H1 (cell line): ENCODE results near the gene EDC3. TPM values are rescaled to one million over a fixed set of nuclear protein-coding genes. Genes with fewer than 3 reads are reported as not detected.

Source experiments
- CTCF ChIA-PET: fragments of 300-600 bp; sonication (Branson Sonifier 250); formaldehyde crosslinking; loops from one replicate; lab custom pipeline; 2021; ENCODE audit not compliant: partially characterized antibody; lab: Charles Lee
- POLR2A ChIA-PET: fragments of 300-600 bp; sonication (Branson Sonifier 250); formaldehyde crosslinking; loops from one replicate; lab custom pipeline; 2021; ENCODE audit warnings: inconsistent platforms; ENCODE audit not compliant: partially characterized antibody; lab: Charles Lee
- DNase-seq, 2 experiments: peaks; one replicate each; pipeline versions ENCODE4 v3.0.0 to v3.0.0-alpha.2; 2010 to 2022; ENCODE audit warnings: low spot score in 2 of 2, low read depth in 1 of 2, mixed read lengths in 1 of 2
- FAIRE-seq: peaks from 2 replicates; lab custom pipeline; 2011; peaks lifted over from hg19 to GRCh38; lab: Jason Lieb, UNC
- H2AFZ ChIP-seq: 2 replicates; pipeline ENCODE4 v1.8.1; 2012; ENCODE audit warnings: low read length, inconsistent platforms
- H2AK5ac ChIP-seq: 2 replicates; pipeline ENCODE4 v1.6.1; 2013; ENCODE audit warnings: low read depth, low read length
- H2BK120ac ChIP-seq: replicated peaks from 2 replicates; pipeline ENCODE3; 2013; ENCODE audit warnings: low read depth, low read length, inconsistent platforms
- H2BK12ac ChIP-seq: 2 replicates; pipeline ENCODE4 v1.6.1; 2013; ENCODE audit warnings: low read depth, low read length
- H2BK15ac ChIP-seq: 2 replicates; pipeline ENCODE4 v1.6.1; 2013; ENCODE audit warnings: low read length
- H2BK20ac ChIP-seq: 2 replicates; pipeline ENCODE4 v1.6.1; 2013; ENCODE audit warnings: low read length
- H2BK5ac ChIP-seq: 2 replicates; pipeline ENCODE4 v1.6.1; 2013; ENCODE audit warnings: low read depth, low read length
- H3K14ac ChIP-seq: 2 replicates; pipeline ENCODE4 v1.6.1; 2013; ENCODE audit warnings: inconsistent platforms; ENCODE audit not compliant: insufficient read length
- H3K18ac ChIP-seq: 2 replicates; pipeline ENCODE4 v1.6.1; 2013; ENCODE audit warnings: low read length; ENCODE audit errors: extremely low read depth
- H3K23ac ChIP-seq: 2 replicates; pipeline ENCODE4 v1.6.1; 2013; ENCODE audit warnings: inconsistent platforms; ENCODE audit not compliant: insufficient read length
- H3K23me2 ChIP-seq: 2 replicates; pipeline ENCODE4 v1.6.1; 2013; ENCODE audit warnings: low read depth, low read length
- H3K27ac ChIP-seq: 2 replicates; pipeline ENCODE4 v1.6.1; 2011; ENCODE audit warnings: low read depth, low read length, inconsistent platforms
- H3K27me3 ChIP-seq, 4 experiments: replicated peaks in 1 of 4; 1 replicate in 1 of 4; 2 replicates in 3 of 4; pipeline versions ENCODE4 v1.6.1 to v1.8.1; 2011 to 2013; ENCODE audit warnings: low read length in 3 of 4, mild to moderate bottlenecking in 3 of 4, inconsistent platforms in 2 of 4, mixed read lengths in 2 of 4, moderate library complexity in 1 of 4; ENCODE audit not compliant: control insufficient read depth in 3 of 4, insufficient read depth in 3 of 4; ENCODE audit errors: extremely low read depth in 1 of 4
- H3K36me3 ChIP-seq, 4 experiments: 2 replicates each; pipeline versions ENCODE4 v1.6.1 to v1.8.1; 2011 to 2013; ENCODE audit warnings: mild to moderate bottlenecking in 4 of 4, low read length in 3 of 4, moderate library complexity in 2 of 4, control low read depth in 1 of 4, inconsistent platforms in 1 of 4; ENCODE audit not compliant: insufficient read depth in 4 of 4, control insufficient read depth in 2 of 4
- H3K4ac ChIP-seq: replicated peaks from 2 replicates; pipeline ENCODE3; 2013; ENCODE audit warnings: low read length, low read depth, mixed read lengths, inconsistent platforms; ENCODE audit not compliant: insufficient read length
- H3K4me1 ChIP-seq, 4 experiments: replicated peaks in 1 of 4; 1 replicate in 1 of 4; 2 replicates in 3 of 4; pipeline versions ENCODE4 v1.6.1 to v1.8.1; 2011 to 2013; ENCODE audit warnings: low read length in 3 of 4, inconsistent platforms in 2 of 4, mixed read lengths in 1 of 4; ENCODE audit not compliant: insufficient read depth in 4 of 4, control insufficient read depth in 3 of 4
- H3K4me2 ChIP-seq, 2 experiments: 2 replicates each; pipeline versions ENCODE4 v1.6.1 to v1.8.1; 2011 to 2013; ENCODE audit warnings: low read depth in 2 of 2, low read length in 2 of 2, control low read depth in 1 of 2, inconsistent platforms in 1 of 2, mild to moderate bottlenecking in 1 of 2; ENCODE audit not compliant: insufficient read depth in 1 of 2
- H3K4me3 ChIP-seq, 4 experiments: fragments of 200-600, 300-600 bp in 1 of 4; sonication (generic), shearing (Covaris generic), sonication (Bioruptor Twin) in 1 of 4; 2 replicates each; pipeline versions ENCODE4 v1.5.1 to v1.8.1; 2011 to 2016; ENCODE audit warnings: low read length in 4 of 4, low read depth in 3 of 4, control low read depth in 2 of 4, inconsistent platforms in 2 of 4, mild to moderate bottlenecking in 2 of 4, mixed read lengths in 1 of 4, moderate library complexity in 1 of 4; ENCODE audit not compliant: insufficient read depth in 2 of 4; ENCODE audit errors: extremely low read depth in 1 of 4
- H3K56ac ChIP-seq: replicated peaks from 2 replicates; pipeline ENCODE3; 2013; ENCODE audit warnings: low read depth, mild to moderate bottlenecking, mixed read lengths, low read length, inconsistent platforms; ENCODE audit not compliant: insufficient read length
- H3K79me1 ChIP-seq: 2 replicates; pipeline ENCODE4 v1.6.1; 2013; ENCODE audit warnings: low read depth, low read length, control low read depth
- H3K79me2 ChIP-seq, 2 experiments: 2 replicates each; pipeline versions ENCODE4 v1.6.1 to v1.8.1; 2012 to 2013; ENCODE audit warnings: low read length in 2 of 2, mild to moderate bottlenecking in 2 of 2, inconsistent platforms in 1 of 2; ENCODE audit not compliant: insufficient read depth in 2 of 2, control insufficient read depth in 1 of 2
- H3K9ac ChIP-seq, 4 experiments: replicated peaks in 1 of 4; 1 replicate in 1 of 4; 2 replicates in 3 of 4; pipeline versions ENCODE4 v1.6.1 to v1.8.1; 2011 to 2013; ENCODE audit warnings: low read depth in 3 of 4, low read length in 3 of 4, control low read depth in 2 of 4, mild to moderate bottlenecking in 2 of 4, moderate library complexity in 2 of 4, inconsistent platforms in 1 of 4; ENCODE audit errors: extremely low read depth in 1 of 4
- H3K9me3 ChIP-seq, 2 experiments: 2 replicates each; pipeline versions ENCODE4 v1.6.1 to v1.8.1; 2012 to 2013; ENCODE audit warnings: mild to moderate bottlenecking in 2 of 2, moderate library complexity in 2 of 2, control low read depth in 1 of 2, inconsistent platforms in 1 of 2, low read depth in 1 of 2, low read length in 1 of 2, mixed read lengths in 1 of 2; ENCODE audit not compliant: insufficient read depth in 2 of 2
- H4K20me1 ChIP-seq, 2 experiments: replicated peaks in 1 of 2; 2 replicates each; pipeline versions ENCODE3 to v1.8.1; 2011 to 2013; ENCODE audit warnings: inconsistent platforms in 2 of 2, low read length in 2 of 2, mild to moderate bottlenecking in 1 of 2; ENCODE audit not compliant: insufficient read depth in 2 of 2, control insufficient read depth in 1 of 2
- H4K5ac ChIP-seq: 2 replicates; pipeline ENCODE4 v1.6.1; 2013; ENCODE audit warnings: low read length, low read depth, mixed read lengths, inconsistent platforms; ENCODE audit not compliant: insufficient read length
- H4K8ac ChIP-seq: 2 replicates; pipeline ENCODE4 v1.8.0; 2013; ENCODE audit warnings: mild to moderate bottlenecking, moderate library complexity, low read length, inconsistent platforms; ENCODE audit not compliant: insufficient read depth; ENCODE audit errors: extremely low read depth
- H4K91ac ChIP-seq: replicated peaks from 2 replicates; pipeline ENCODE3; 2013; ENCODE audit warnings: low read length, mixed read lengths, inconsistent platforms; ENCODE audit not compliant: insufficient read length
- BCL11A ChIP-seq, 2 experiments: IDR thresholded peaks; one replicate each; pipeline ENCODE4 v1.6.1; 2011; ENCODE audit warnings: low read depth in 2 of 2, low read length in 2 of 2, mild to moderate bottlenecking in 2 of 2
- SRF ChIP-seq: IDR thresholded peaks from 2 replicates; pipeline ENCODE4 v1.6.1; 2011; ENCODE audit warnings: mild to moderate bottlenecking, low read depth, low read length, moderate library complexity
- TBP ChIP-seq: IDR thresholded peaks from 2 replicates; pipeline ENCODE4 v1.6.1; 2011; ENCODE audit warnings: low read depth, low read length, improper control_type of control experiment
- WGBS, 2 experiments: shearing (Covaris generic) in 1 of 2; methylation state at CpG; one replicate each; pipeline versions ENCODE4 v1.1.6 to v1.1.7; 2013 to 2015; ENCODE audit warnings: low lambda C conversion rate in 2 of 2, mixed read lengths in 2 of 2, inconsistent platforms in 1 of 2, low coverage in 1 of 2, missing lambda C conversion rate in 1 of 2; ENCODE audit not compliant: insufficient replicate concordance in 2 of 2, insufficient coverage in 1 of 2, insufficient read length in 1 of 2; ENCODE audit errors: extremely low coverage in 1 of 2, missing lambda C conversion rate in 1 of 2; 5-methylcytosine and 5-hydroxymethylcytosine counted together
- polyA plus RNA-seq, 7 experiments: library from polyadenylated mRNA; depleted of rRNA in 3 of 7; stranded (reverse) in 5 of 7; unstranded in 2 of 7; fragments of >200 nt in 5 of 7; fragments of 200-250 nt in 2 of 7; gene quantifications; 1 replicate in 5 of 7; 2 replicates in 1 of 7; 4 replicates in 1 of 7; pipeline versions ENCODE4 v1.2.1 to v1.2.3, GENCODE V29; 2011 to 2013; ENCODE audit warnings: missing spikeins in 2 of 7, mixed read lengths in 2 of 7
- total RNA-seq: library from RNA; stranded (reverse); fragmentation: NEBNext Ultra II Directional; extraction: Animal tissue kit (Norgen Biotek cat#: 25700); gene quantifications from 2 replicates; pipeline ENCODE4 v1.2.1, GENCODE V29; 2021

Gene EDC3
- total and polyA plus RNA-seq, 2 of the 8 experiments (the other 6 are each of a cell fraction or from before 2014, with no cell fraction given): 45.0 to 50.8 TPM

DNA sequence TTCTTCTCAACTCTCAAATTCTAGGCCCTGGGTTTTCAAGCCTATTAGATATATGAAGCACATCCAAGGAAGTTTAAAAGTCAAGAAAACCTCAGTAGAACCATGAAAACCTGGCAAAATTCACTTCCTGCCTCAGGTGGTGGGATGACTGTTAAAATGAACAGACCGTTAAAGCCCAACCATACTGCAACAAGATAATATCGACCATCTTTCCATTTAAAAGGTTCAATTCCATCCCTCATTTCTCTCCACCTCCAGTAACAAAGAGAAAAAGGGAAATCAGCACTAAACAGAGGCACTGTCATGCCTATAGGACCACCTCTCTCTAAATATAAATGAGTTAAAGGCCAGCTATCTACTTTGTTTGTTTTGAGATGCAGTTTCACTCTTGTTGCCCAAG, 31.2 kb downstream of the EDC3 start:
- ChIA-PET POLR2A (no interaction called here), CTCF (interaction anchor here (0.9 to 3.0 kb wide), 5 partner anchors 18 to 163 kb away, joined by 3 to 14 read pairs (median 4); no protein-coding TSS in a partner anchor)

More for the DNA sequence above, 31.2 kb downstream of the EDC3 start:
- Histone ChIP-seq H2BK15ac (no peak overlapping the region), H2AFZ (no peak overlapping the region), H3K36me3 (peaks cover 0 to 2% (median under 1%) of the 10 kb centered on the region in 4 experiments; a peak in 2 of 8 replicates), H4K91ac (no peak overlapping the region), H3K14ac (no peak overlapping the region), H3K56ac (no peak overlapping the region), H4K5ac (no peak overlapping the region), H2BK12ac (no peak overlapping the region), H3K4ac (no peak overlapping the region), H2AK5ac (no peak overlapping the region), H3K27me3 (no peaks in the 10 kb centered on the region), H3K23ac (no peak overlapping the region), H3K18ac (no peak overlapping the region), H3K27ac (no peak overlapping the region), H3K9me3 (no peaks in the 10 kb centered on the region), H3K9ac (no peak overlapping the region), H2BK5ac (no peak overlapping the region), H2BK20ac (no peak overlapping the region), H3K23me2 (no peaks in the 10 kb centered on the region), H4K8ac (no peak overlapping the region), H3K4me1 (0 out of 7 replicates have a peak, but pooled peaks cover 0 to 2% (median 0%) of the 10 kb centered on the region in 4 experiments), H2BK120ac (no peak overlapping the region), H3K79me2 (peaks cover 0 to 7% of the 10 kb centered on the region in 2 experiments; a peak in 1 of 4 replicates), H3K4me3 (no peak overlapping the region), H4K20me1 (peaks cover 0 to 4% of the 10 kb centered on the region in 2 experiments), H3K4me2 (no peak overlapping the region), H3K79me1 (no peaks in the 10 kb centered on the region; the same call in 1 of the 2 replicates)
- 89% methylated on average over 2 of the region's 2 CpGs; no CpG with 5 or more reads in 1 of the 2 experiments for WGBS, 2 experiments
- no peak for DNase-seq
- TF ChIP-seq BCL11A (IDR thresholded peaks at IDR 0.05; ENCODE audit: low read depth in 2 of 2, low read length in 2 of 2): no peak
- TF ChIP-seq SRF: no peak
- no peak for TF ChIP-seq TBP
- FAIRE-seq: no peak
